Smooth muscle cell (in vitro differentiated cells): ENCODE data around the gene PTCH2. TPM values are rescaled to one million over a fixed set of nuclear protein-coding genes. Genes with fewer than 3 reads are reported as not detected.

ENCODE experiments used
- DNase-seq: peaks from one replicate; lab custom pipeline; 2025; ENCODE audit not compliant: unreplicated experiment; lab: John Stamatoyannopoulos, UW
- H2AFZ ChIP-seq: fragments of 200-600 bp; sonication (generic); 2 replicates; pipeline ENCODE4 v1.6.0; 2016; ENCODE audit warnings: antibody characterized with exemption, low read depth, mild to moderate bottlenecking
- H3F3A ChIP-seq: fragments of 200-600 bp; sonication (generic); 2 replicates; pipeline ENCODE4 v1.6.0; 2017; ENCODE audit warnings: antibody characterized with exemption, low read depth
- H3K27ac ChIP-seq: fragments of 200-600 bp; sonication (generic); 2 replicates; pipeline ENCODE4 v1.5.1; 2016; ENCODE audit warnings: low read depth, mild to moderate bottlenecking
- H3K27me3 ChIP-seq: fragments of 200-600 bp; sonication (generic); 2 replicates; pipeline ENCODE4 v1.6.1; 2016; ENCODE audit warnings: low read depth, mild to moderate bottlenecking
- H3K36me3 ChIP-seq: fragments of 200-600 bp; sonication (generic); 2 replicates; pipeline ENCODE4 v1.5.1; 2016; ENCODE audit warnings: low read depth
- H3K4me1 ChIP-seq: fragments of 200-600 bp; sonication (generic); 2 replicates; pipeline ENCODE4 v1.5.1; 2016; ENCODE audit warnings: low read depth
- H3K4me2 ChIP-seq: fragments of 200-600 bp; sonication (generic); 2 replicates; pipeline ENCODE4 v1.6.0; 2016; ENCODE audit warnings: mild to moderate bottlenecking
- H3K4me3 ChIP-seq: fragments of 200-600 bp; sonication (generic); 2 replicates; pipeline ENCODE4 v1.5.1; 2016; ENCODE audit warnings: mild to moderate bottlenecking
- H3K79me2 ChIP-seq: fragments of 200-600 bp; sonication (generic); 2 replicates; pipeline ENCODE4 v1.6.0; 2016; ENCODE audit warnings: low read depth, mild to moderate bottlenecking
- H3K9ac ChIP-seq: fragments of 200-600 bp; sonication (generic); 2 replicates; pipeline ENCODE4 v1.6.0; 2016; ENCODE audit warnings: low read depth
- H3K9me3 ChIP-seq: fragments of 200-600 bp; sonication (generic); replicated peaks from 2 replicates; pipeline ENCODE4 v1.5.1; 2016; ENCODE audit warnings: low read depth
- H4K20me1 ChIP-seq: fragments of 200-600 bp; sonication (generic); 2 replicates; pipeline ENCODE4 v1.6.0; 2016; ENCODE audit warnings: low read depth
- WGBS: methylation state at CpG from one replicate; pipeline ENCODE4 v1.1.7; 2016; ENCODE audit warnings: low lambda C conversion rate; 5-methylcytosine and 5-hydroxymethylcytosine counted together
- polyA plus RNA-seq: library from polyadenylated mRNA; unstranded; fragments of >200 nt; fragmentation: Nextera tagmentation; extraction: Ambion mirVana; gene quantifications from 2 replicates; pipeline ENCODE4 v1.2.1, GENCODE V29; 2016
- total RNA-seq: library from RNA; depleted of rRNA; stranded (reverse); fragments of >200 nt; gene quantifications from 2 replicates; pipeline ENCODE4 v1.2.3, GENCODE V29; 2014
- TF ChIP-seq, protein P1 (sequence below): fragments of 200-600 bp; sonication (generic); IDR thresholded peaks from 2 replicates; pipeline ENCODE4 v1.5.1; 2017; ENCODE audit warnings: borderline replicate concordance, mild to moderate bottlenecking, antibody characterized with exemption; ENCODE audit not compliant: insufficient read depth, poor library complexity, severe bottlenecking

PTCH2 gene
- total and polyA plus RNA-seq, 2 experiments from 2014 or later, result 0.43 TPM; not detected in 1

DNA sequence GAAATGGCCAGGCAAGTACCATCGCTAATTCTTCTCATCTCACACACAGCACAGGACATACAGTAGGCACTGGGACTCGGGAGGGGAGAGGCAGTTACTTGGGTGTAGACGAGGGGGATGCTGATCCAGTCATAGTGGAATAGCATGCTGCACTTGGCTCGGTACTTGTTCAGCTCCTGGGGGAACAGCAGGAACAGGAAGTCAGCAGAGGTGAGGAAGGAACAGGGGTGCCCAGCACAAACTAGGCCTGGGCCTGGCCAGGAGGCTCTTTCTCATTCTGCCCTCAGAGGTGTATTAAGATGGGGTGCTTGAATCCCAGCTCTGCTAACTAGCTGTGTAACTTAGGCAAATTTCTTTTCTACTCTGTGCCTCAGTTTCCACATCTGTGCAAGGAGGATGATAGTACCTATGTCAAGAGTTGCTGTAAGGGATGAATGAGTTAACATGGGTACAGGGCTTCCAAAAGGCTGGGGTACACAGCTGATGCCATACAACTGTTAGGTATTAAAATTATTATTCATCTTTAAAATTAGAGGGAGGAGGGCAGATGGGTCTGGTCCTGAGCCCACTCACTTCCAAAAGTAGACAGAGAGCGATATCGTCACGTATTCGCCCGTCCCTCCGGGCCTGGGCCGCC, 57.4 kb downstream of the PTCH2 start:
- Histone ChIP-seq H3K27ac (no peak overlapping the region), H3K9ac (no peak overlapping the region), H3K9me3 (no peaks in the 10 kb centered on the region), H3K79me2 (no peaks in the 10 kb centered on the region), H3K36me3 (no peaks in the 10 kb centered on the region), H3K27me3 (no peaks in the 10 kb centered on the region), H3K4me3 (peak overlapping the region; percentile 28), H2AFZ (no peak overlapping the region), H3K4me2 (peak overlapping the region; percentile 74), H3K4me1 (peaks cover 12% of the 10 kb centered on the region), H4K20me1 (peaks cover 6% of the 10 kb centered on the region), H3F3A (peaks cover 14% of the 10 kb centered on the region)
- DNase-seq, result no peak
- WGBS, result 37% methylated on average over 11 of the region's 11 CpGs
- TF ChIP-seq, protein P1, sequence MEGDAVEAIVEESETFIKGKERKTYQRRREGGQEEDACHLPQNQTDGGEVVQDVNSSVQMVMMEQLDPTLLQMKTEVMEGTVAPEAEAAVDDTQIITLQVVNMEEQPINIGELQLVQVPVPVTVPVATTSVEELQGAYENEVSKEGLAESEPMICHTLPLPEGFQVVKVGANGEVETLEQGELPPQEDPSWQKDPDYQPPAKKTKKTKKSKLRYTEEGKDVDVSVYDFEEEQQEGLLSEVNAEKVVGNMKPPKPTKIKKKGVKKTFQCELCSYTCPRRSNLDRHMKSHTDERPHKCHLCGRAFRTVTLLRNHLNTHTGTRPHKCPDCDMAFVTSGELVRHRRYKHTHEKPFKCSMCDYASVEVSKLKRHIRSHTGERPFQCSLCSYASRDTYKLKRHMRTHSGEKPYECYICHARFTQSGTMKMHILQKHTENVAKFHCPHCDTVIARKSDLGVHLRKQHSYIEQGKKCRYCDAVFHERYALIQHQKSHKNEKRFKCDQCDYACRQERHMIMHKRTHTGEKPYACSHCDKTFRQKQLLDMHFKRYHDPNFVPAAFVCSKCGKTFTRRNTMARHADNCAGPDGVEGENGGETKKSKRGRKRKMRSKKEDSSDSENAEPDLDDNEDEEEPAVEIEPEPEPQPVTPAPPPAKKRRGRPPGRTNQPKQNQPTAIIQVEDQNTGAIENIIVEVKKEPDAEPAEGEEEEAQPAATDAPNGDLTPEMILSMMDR, result no peak

DNA sequence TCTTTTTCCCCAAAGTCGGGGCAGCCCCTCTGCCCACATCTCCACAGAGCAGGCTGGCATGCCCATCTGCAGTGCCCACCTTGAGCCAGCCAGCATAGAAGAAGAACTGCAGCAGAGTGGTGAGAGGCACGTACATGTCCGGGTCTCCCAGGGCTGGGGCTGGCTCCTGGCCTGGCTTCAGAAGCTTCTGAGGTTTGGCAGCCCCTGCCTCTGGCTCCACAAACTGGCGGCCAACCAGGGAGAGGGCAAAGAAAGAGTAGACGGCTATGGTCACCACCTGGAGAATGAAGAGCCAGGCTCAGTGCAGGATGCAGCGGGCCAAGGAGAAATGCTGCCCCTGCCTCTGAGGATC, 58.0 kb downstream of the PTCH2 start:
- Histone ChIP-seq H3K9ac (no peak overlapping the region), H3K27me3 (no peaks in the 10 kb centered on the region), H3K4me2 (peak overlapping the region; percentile 95), H2AFZ (no peak overlapping the region), H3K4me1 (peaks cover 12% of the 10 kb centered on the region), H3K9me3 (no peaks in the 10 kb centered on the region), H3K4me3 (no peak overlapping the region), H3K27ac (no peak overlapping the region), H3K79me2 (no peaks in the 10 kb centered on the region), H3F3A (peaks cover 14% of the 10 kb centered on the region), H3K36me3 (no peaks in the 10 kb centered on the region), H4K20me1 (peaks cover 10% of the 10 kb centered on the region)
- TF ChIP-seq, protein P1, result no peak
- 98% methylated on average over 6 of the region's 6 CpGs for WGBS
- DNase-seq, result no peak

DNA sequence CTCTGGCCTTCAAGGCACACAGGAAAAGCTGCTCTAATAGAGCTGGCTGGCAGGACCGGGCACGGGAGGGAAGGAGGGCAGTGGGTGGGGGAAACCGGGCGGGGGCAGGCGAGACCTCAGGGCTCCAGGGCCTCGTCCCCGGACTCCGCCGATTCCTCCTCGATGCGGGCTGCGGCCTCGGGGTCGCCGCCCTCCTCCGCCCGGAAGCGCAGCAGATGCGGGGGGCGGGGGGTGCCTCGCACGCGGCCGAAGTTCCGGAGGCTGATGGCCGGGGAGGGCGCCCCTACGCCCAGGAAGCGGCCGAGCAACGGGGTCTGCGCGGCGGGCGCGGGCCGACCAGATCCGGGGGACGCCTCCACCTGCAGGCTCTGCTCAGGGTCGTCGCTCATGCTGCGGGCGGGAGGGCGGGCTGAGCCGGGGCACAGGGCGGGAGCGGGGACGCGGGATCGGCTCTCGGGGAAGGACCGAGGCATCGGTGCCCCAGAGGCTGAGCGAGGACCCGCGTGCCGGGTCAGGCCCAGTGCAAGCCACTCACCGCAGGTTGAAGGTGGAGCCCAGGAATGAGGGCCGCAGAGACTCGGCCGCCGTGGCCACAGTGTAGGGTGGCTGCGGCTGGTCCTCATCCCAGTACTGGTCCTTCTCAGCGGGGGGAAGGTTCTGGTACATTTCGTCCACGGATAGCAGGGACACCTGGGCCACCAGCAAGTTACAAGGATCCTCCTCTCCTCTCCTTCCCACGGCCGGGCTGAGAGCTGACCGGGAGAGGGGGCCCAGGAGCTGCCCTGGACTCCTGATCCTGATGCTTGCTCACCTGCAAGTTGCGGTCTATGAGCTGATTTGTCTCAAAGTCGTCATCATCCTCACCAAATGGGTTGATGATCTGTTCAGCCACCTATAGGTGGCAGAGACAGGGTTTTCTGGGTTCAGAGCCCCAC, 58.7 kb downstream of the PTCH2 start:
- no peaks in the 10 kb centered on the region for H3K79me2 ChIP-seq
- peaks cover 14% of the 10 kb centered on the region for H3F3A ChIP-seq
- H3K36me3 ChIP-seq, result no peaks in the 10 kb centered on the region
- H3K9ac ChIP-seq, result no peak overlapping the region
- peak overlapping the region; percentile 72 for H2AFZ ChIP-seq
- peak overlapping the region; percentile 53 for H3K4me3 ChIP-seq
- H3K4me2 ChIP-seq, result peak overlapping the region; percentile 95
- DNase-seq, result no peak
- H4K20me1 ChIP-seq, result peaks cover 16% of the 10 kb centered on the region
- H3K27me3 ChIP-seq, result no peaks in the 10 kb centered on the region
- TF ChIP-seq, protein P1, result no peak
- 12% methylated on average over 43 of the region's 71 CpGs for WGBS
- peaks cover 12% of the 10 kb centered on the region for H3K4me1 ChIP-seq
- no peak overlapping the region for H3K27ac ChIP-seq
- no peaks in the 10 kb centered on the region for H3K9me3 ChIP-seq
